Activated CD4-positive, alpha-beta T cell treated with anti-CD3 and anti-CD28 coated beads for 36 hours (primary cell): ENCODE measurements around the gene GNPTG. TPM values are rescaled to one million over a fixed set of nuclear protein-coding genes. Genes with fewer than 3 reads are reported as not detected.

ENCODE experiments used
- ATAC-seq: fragments of 200-7000 bp; cut with Tn5 transposase; one replicate; pipeline ENCODE4 v1.10.0; 2021; ENCODE audit warnings: mild to moderate bottlenecking, moderate library complexity
- CTCF ChIA-PET: fragments of 350-600 bp; sonication (Branson Sonifier 250); formaldehyde crosslinking; loops from one replicate; lab custom pipeline; 2021; ENCODE audit warnings: antibody characterized with exemption; lab: Charles Lee
- POLR2A ChIA-PET: fragments of 350-600 bp; sonication (Branson Sonifier 250); formaldehyde crosslinking; loops from one replicate; lab custom pipeline; 2021; ENCODE audit warnings: antibody characterized with exemption, inconsistent platforms; lab: Charles Lee
- DNase-seq: peaks from one replicate; pipeline ENCODE4 v3.0.0-alpha.2; 2020
- H3K27ac Mint-ChIP-seq: one replicate; pipeline ENCODE4 v1.8.0; 2021; ENCODE audit warnings: mixed read lengths
- H3K27me3 Mint-ChIP-seq: one replicate; pipeline ENCODE4 v1.8.0; 2021; ENCODE audit warnings: mixed read lengths
- H3K36me3 Mint-ChIP-seq: one replicate; pipeline ENCODE4 v1.8.0; 2021; ENCODE audit warnings: low read depth, mixed read lengths
- H3K4me1 Mint-ChIP-seq: one replicate; pipeline ENCODE4 v1.8.0; 2021; ENCODE audit warnings: mixed read lengths
- H3K4me3 Mint-ChIP-seq: one replicate; pipeline ENCODE4 v1.8.0; 2021; ENCODE audit warnings: mild to moderate bottlenecking, moderate library complexity, mixed read lengths
- H3K9me3 Mint-ChIP-seq: one replicate; pipeline ENCODE4 v1.8.0; 2021; ENCODE audit warnings: low read depth, mixed read lengths
- intact Hi-C, 2 experiments: fragments of 100-400 bp; cut with DNase I in 1 of 2; cut with micrococcal nuclease in 1 of 2; formaldehyde crosslinking; loops; one replicate each; pipeline versions ENCODE4 v1.14.2 to v1.15.1; 2022 to 2024; cut with DNase I, micrococcal nuclease
- total RNA-seq, 2 experiments: library from RNA; stranded (reverse); gene quantifications; one replicate each; pipeline ENCODE4 v1.2.3, GENCODE V29; 2021

Gene GNPTG
- total RNA-seq, 2 experiments from 2014 or later = 16.3 to 17.4 TPM

DNA sequence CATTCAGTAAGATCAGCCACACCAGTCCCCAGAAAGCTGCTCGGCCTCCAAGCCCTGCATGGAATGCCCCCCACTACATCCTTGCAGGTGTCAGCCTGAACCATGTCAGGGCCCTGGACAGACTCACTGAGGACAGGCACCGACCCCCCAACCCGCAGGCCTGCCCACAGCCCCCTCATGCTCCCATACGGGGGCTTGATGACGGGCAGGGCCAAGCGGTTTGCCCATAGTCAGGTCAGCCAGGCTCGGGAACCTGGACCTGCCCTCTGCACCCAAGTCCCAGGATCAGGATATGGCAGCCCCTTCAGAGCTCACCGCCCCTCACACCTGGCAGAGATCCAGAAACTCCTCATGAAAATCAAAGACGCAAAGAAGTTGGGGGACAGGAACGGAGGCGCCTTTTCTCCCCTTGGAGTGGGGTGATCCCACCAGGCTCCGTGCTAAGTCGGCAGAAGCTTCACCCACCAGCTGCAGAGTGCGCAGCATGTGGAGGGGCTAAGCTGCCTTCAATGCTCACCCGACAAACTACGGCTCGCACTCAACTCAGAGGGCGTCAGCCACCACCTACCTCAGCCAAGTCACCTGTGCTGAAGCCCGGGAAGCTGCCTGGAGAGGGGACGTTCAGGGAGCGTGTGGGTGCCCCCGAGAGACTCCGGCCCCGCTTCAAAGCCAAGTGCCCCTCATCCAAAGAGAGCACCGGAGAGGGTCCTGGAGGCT, 26.5 kb downstream of the GNPTG start:
- Mint-ChIP-seq H3K36me3 (peaks cover 6% of the 10 kb centered on the region), H3K4me1 (peaks cover 17% of the 10 kb centered on the region), H3K9me3 (no peaks in the 10 kb centered on the region), H3K4me3 (peak overlapping the region; percentile 87), H3K27me3 (no peaks in the 10 kb centered on the region), H3K27ac (peak overlapping the region; percentile 91)
- CTCF ChIA-PET = interaction anchor here (0.5 to 3.2 kb wide), 5 partner anchors 12 to 232 kb away, joined by 3 to 22 read pairs (median 4); no protein-coding TSS in a partner anchor
- intact Hi-C loops = loop anchor here in 1 of 2 experiments (5.0 kb wide), 1 partner anchor 34 kb away; the partner anchor contains the start of gene UNKL
- POLR2A ChIA-PET = interaction anchor here (0.6 to 1.3 kb wide), 2 partner anchors 29 to 652 kb away, joined by 4 to 5 read pairs; no protein-coding TSS in a partner anchor
- DNase-seq (no peak), ATAC-seq (no peak)

DNA sequence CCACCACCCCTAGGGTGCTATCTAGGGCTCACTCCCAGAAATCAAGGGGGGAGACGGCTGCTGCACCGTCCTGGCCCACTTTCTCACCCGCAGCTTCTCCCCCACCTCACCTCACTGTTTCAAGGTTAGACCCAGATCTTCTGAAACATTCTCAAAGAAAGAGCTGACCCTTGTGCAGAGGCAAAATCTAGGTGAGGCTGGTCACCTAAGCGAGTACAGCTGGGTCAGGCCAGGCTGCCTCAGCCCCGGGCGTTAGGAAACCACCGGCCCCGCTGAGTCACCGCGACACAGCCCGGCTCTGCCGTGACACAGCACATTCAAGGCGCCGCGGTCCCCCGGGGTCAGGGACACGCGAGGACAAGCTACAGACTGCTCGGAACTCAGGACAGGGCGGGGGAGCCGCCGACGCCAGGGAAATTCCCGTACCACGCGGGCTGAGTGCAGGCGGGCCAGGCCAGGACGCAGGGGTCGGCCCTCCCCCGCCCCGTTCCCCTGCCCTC, 27.1 kb downstream of the GNPTG start:
- DNase-seq (peak; percentile 87), ATAC-seq (peak; percentile 74)
- POLR2A ChIA-PET = interaction anchor here (0.6 to 1.3 kb wide), 2 partner anchors 29 to 653 kb away, joined by 4 to 5 read pairs; no protein-coding TSS in a partner anchor
- peak overlapping the region; percentile 87 for H3K4me3 Mint-ChIP-seq
- H3K27me3 Mint-ChIP-seq = no peaks in the 10 kb centered on the region
- peaks cover 6% of the 10 kb centered on the region for H3K36me3 Mint-ChIP-seq
- CTCF ChIA-PET = interaction anchor here (0.5 to 3.2 kb wide), 4 partner anchors 13 to 232 kb away, joined by 3 to 22 read pairs (median 6); no protein-coding TSS in a partner anchor
- no peaks in the 10 kb centered on the region for H3K9me3 Mint-ChIP-seq
- peaks cover 17% of the 10 kb centered on the region for H3K4me1 Mint-ChIP-seq
- H3K27ac Mint-ChIP-seq = peak overlapping the region; percentile 91
- intact Hi-C loops = loop anchor here (1.0 to 5.0 kb wide), 13 partner anchors 28 to 408 kb away; partner anchors contain the start of genes UNKL (in 2 of the 2), CLCN7 (in 1 of the 2), CRAMP1 (in 1 of the 2) and GNPTG (in 1 of the 2)

DNA sequence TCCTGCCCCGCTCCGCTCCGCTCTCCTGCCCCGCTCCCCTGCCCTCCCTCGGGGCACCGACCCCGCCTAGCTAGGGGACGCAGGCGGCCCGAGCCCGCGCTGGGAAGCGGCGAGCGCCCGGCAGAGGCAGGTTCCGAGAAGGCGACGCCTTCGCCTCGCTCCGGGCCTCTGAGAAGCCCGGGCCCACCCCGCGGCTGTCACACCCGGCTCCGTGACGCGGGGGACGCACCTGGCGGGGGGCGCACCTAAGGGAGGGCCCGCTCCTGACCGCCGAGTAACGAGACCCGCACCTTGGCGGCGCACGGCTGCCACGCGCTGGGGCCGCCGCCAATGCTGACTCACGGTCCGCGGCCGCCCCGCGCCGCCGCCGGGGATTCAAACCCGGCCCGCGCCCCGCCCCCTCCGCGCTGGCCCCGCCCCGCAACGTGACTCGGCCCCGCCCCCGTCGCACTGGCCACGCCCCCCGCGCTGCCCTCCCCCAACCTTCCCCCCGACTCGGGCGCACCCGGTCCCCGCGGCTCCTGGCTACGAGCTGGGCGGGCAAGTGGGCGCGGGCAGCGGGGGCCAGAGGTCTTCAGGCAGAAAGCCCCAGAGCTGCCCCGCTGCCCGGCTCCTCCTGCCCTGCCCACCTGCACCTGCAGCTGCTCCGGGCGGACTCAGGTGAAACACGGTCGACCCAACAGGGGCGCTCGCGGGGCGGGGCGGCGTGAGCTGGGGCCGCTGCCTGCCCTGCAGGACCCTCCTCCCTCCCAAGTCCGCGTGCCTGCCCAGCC, 27.8 kb downstream of the GNPTG start:
- ChIA-PET CTCF (interaction anchor here (0.8 to 3.2 kb wide), 3 partner anchors 16 to 41 kb away, joined by 3 to 22 read pairs (median 4); partner anchors contain the start of gene UQCC4), POLR2A (interaction anchor here (1.3 kb wide), 1 partner anchor 28 kb away, joined by 5 read pairs; no protein-coding TSS in a partner anchor)
- Mint-ChIP-seq H3K4me3 (peak overlapping the region; percentile 87), H3K9me3 (no peaks in the 10 kb centered on the region), H3K27me3 (no peaks in the 10 kb centered on the region), H3K27ac (no peak overlapping the region), H3K4me1 (peaks cover 17% of the 10 kb centered on the region), H3K36me3 (peaks cover 6% of the 10 kb centered on the region)
- peak; percentile 88 for DNase-seq
- intact Hi-C loops = loop anchor here (1.0 to 5.0 kb wide), 13 partner anchors 28 to 408 kb away; partner anchors contain the start of genes UNKL (in 2 of the 2), CLCN7 (in 1 of the 2), CRAMP1 (in 1 of the 2) and GNPTG (in 1 of the 2)
- ATAC-seq = peak; percentile 83

DNA sequence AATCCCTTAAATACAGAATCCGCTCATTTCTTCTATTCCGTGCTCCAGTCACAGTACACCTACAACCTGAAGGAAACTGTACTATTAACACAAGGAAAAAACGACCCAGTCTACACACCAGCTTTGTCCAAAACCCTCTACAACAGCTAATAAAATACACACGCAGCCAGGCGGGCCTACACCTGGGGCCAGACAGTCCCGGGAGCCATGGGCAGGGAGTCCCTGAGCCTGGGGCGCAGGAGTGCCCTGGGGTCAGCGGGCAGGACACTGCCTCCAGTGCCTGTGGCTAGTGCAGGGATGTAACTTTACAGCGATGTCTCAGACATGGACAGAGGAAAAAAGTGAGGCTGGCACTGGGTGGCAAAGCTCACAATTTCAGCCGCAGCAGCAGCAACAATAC, 28.5 kb downstream of the GNPTG start:
- POLR2A ChIA-PET = no interaction called here
- H3K4me1 Mint-ChIP-seq = peaks cover 17% of the 10 kb centered on the region
- intact Hi-C loops = no loop called here
- CTCF ChIA-PET = interaction anchor here (0.8 to 3.2 kb wide), 3 partner anchors 17 to 40 kb away, joined by 3 to 22 read pairs (median 4); partner anchors contain the start of gene UQCC4
- no peaks in the 10 kb centered on the region for H3K9me3 Mint-ChIP-seq
- H3K27ac Mint-ChIP-seq = no peak overlapping the region
- ATAC-seq (no peak), DNase-seq (no peak)
- peaks cover 11% of the 10 kb centered on the region for H3K36me3 Mint-ChIP-seq
- H3K4me3 Mint-ChIP-seq = peak overlapping the region; percentile 66
- H3K27me3 Mint-ChIP-seq = no peaks in the 10 kb centered on the region

DNA sequence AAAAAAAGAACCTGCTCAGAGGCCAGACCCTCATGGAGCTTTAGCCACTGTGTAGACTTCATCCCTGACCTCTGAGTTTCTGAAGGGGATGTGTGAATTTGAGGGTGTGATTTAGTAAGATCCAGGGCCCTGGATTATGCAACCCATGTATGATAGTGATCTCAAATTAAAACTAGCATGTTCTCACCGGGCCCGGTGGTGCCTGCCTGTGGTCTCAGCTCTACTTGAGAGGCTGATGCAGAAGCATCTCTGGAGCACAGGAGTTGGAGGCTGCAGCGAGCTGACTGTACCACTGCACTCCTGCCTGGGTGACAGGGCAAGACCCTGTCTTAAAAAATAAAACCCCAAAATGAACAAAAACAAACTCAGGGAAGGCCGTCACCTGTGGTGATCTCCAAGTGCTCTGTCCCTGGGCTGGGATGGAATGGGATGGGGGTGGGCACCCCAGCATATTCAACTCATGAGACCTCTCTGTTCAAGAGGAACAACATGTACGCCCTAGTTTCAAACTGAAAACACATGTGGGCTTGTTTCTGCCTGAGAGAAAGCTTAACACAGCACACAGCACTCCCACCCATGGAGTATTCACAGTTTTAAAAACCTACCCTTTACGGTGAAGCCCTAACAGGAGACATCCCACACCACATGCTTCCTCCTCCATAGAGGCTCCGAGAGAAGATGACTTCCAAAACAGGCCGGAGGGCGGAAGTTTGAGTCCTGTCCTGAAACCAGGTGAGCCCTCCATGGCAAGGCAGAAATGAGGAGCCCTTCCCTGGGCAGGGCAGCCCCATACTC, 30.1 kb downstream of the GNPTG start:
- H3K36me3 Mint-ChIP-seq = peaks cover 11% of the 10 kb centered on the region
- ATAC-seq (no peak), DNase-seq (no peak)
- no peaks in the 10 kb centered on the region for H3K9me3 Mint-ChIP-seq
- intact Hi-C loops = no loop called here
- no peak overlapping the region for H3K27ac Mint-ChIP-seq
- ChIA-PET CTCF (no interaction called here), POLR2A (no interaction called here)
- peaks cover 17% of the 10 kb centered on the region for H3K4me1 Mint-ChIP-seq
- no peaks in the 10 kb centered on the region for H3K27me3 Mint-ChIP-seq
- no peak overlapping the region for H3K4me3 Mint-ChIP-seq

DNA sequence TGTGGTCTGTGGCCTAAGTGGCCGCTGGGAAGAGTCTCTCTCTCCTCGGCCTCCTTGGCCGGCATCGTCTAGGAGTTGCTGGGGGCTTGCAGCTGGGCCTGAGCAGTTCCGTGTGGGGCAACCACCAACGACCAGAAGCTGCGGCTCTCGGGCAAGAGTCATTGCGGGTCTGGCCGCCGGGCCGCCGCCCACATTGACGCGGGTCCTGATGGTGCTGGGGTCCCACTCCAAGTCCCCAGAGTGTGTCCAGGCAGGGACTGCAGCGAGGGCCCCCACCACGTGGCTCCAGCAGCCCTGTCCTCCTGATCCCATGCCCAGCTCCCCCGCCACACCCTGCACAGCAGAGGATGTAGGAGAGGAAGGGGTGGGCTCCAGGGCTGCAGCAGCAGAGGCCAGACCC, 31.8 kb downstream of the GNPTG start:
- peaks cover 11% of the 10 kb centered on the region for H3K36me3 Mint-ChIP-seq
- H3K27me3 Mint-ChIP-seq = no peaks in the 10 kb centered on the region
- no peak overlapping the region for H3K27ac Mint-ChIP-seq
- intact Hi-C loops = no loop called here
- no peaks in the 10 kb centered on the region for H3K9me3 Mint-ChIP-seq
- ATAC-seq (no peak), DNase-seq (no peak)
- ChIA-PET CTCF (no interaction called here), POLR2A (no interaction called here)
- no peak overlapping the region for H3K4me3 Mint-ChIP-seq
- peaks cover 9% of the 10 kb centered on the region for H3K4me1 Mint-ChIP-seq

DNA sequence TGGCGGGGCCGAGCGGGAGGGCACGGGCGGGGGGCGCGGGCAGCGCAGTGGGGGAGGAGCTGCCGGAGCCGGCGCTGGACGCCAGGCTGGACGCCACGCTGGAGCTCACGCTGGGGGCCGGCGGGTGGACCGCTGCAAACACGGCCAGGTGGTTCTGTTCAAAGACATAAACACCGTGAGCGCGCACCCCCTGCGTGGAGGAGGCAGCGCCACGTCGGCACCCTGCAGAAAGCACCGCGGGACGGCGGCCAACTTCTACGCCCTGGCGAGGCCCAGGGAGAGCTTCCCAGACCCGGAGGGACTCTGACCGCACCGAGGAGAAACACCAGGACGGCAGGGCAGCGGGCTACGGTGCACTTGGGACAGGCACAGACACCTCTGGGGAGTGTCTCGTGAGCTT, 33.5 kb downstream of the GNPTG start:
- intact Hi-C loops = no loop called here
- no peak for ATAC-seq
- POLR2A ChIA-PET = no interaction called here
- H3K4me3 Mint-ChIP-seq = no peak overlapping the region
- no peak overlapping the region for H3K27ac Mint-ChIP-seq
- peaks cover 10% of the 10 kb centered on the region for H3K36me3 Mint-ChIP-seq
- peaks cover 1% of the 10 kb centered on the region for H3K4me1 Mint-ChIP-seq
- no peaks in the 10 kb centered on the region for H3K9me3 Mint-ChIP-seq
- CTCF ChIA-PET = no interaction called here
- DNase-seq = no peak
- H3K27me3 Mint-ChIP-seq = no peaks in the 10 kb centered on the region

DNA sequence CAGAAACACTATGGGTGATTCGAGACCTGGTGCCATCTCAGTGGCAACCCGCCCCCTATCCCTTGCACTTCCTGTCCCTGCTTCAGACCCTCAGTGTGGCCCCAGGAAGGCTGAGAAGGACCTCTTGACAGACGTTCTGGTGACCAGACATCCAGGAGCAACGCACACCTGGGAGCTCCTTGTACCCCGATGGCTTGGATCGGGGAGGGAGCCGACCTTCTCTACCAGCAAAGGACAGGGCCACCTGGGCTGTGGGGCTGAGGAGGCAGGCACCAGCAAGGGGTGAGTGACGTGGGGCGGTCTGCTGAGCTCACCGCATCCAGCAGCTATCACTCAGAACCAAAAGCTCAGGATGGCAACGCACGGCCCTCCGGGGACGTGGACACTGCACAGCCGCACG, 35.6 kb downstream of the GNPTG start:
- no peak for DNase-seq
- CTCF ChIA-PET = no interaction called here
- POLR2A ChIA-PET = no interaction called here
- Mint-ChIP-seq H3K4me3 (no peak overlapping the region), H3K9me3 (no peaks in the 10 kb centered on the region), H3K27me3 (no peaks in the 10 kb centered on the region), H3K4me1 (no peaks in the 10 kb centered on the region), H3K27ac (no peak overlapping the region), H3K36me3 (peaks cover 9% of the 10 kb centered on the region)
- intact Hi-C loops = no loop called here
- no peak for ATAC-seq

DNA sequence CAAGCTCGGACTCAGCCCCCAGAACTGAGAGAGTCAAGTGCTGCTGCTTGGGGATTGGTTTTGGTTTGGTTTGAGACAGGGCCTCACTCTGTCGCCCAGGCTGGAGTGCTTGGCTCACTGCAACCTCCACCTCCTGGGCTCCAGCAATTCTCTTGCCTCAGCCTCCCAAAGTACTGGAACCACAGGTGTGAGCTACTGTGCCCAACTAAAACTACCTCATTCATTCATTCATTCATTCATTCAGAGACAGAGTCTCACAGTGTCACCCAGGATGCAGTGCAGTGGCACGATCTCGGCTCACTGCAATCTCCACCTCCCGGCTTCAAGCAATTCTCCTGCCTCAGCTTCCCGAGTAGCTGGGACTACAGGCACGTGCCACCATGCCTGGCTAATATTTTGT, 38.0 kb downstream of the GNPTG start:
- no peaks in the 10 kb centered on the region for H3K4me1 Mint-ChIP-seq
- CTCF ChIA-PET = no interaction called here
- no peaks in the 10 kb centered on the region for H3K9me3 Mint-ChIP-seq
- DNase-seq (no peak), ATAC-seq (no peak)
- intact Hi-C loops = no loop called here
- POLR2A ChIA-PET = no interaction called here
- no peak overlapping the region for H3K4me3 Mint-ChIP-seq
- H3K36me3 Mint-ChIP-seq = peaks cover 9% of the 10 kb centered on the region
- H3K27ac Mint-ChIP-seq = no peak overlapping the region
- no peaks in the 10 kb centered on the region for H3K27me3 Mint-ChIP-seq

DNA sequence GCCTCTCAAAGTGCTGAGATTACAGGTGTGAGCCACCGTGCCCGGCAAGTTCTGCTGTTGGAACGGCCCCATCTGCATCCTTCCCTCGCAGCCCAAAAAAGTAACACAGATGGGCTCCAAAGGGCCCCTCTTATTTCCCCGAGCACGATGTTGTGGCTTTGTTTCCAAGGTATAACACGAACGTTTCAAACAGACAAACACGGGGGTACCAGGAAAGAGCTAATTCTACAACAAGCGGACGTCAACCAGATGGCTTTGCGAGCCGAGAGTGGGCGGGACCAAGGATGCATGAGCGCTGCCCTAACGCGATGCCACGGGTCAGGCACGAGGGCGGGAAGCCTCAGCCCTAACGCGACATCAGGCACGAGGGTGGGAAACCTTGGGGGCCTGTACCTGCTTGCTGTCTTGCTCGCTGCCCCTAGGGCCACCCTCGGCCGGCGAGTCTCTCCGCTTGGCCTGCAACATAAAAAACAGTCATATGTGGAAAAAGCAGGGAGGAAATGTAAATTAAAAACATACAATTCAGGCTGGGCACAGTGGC, 38.6 kb downstream of the GNPTG start:
- Mint-ChIP-seq H3K4me1 (no peaks in the 10 kb centered on the region), H3K27me3 (no peaks in the 10 kb centered on the region), H3K9me3 (no peaks in the 10 kb centered on the region), H3K4me3 (no peak overlapping the region), H3K27ac (no peak overlapping the region), H3K36me3 (peaks cover 6% of the 10 kb centered on the region)
- CTCF ChIA-PET = no interaction called here
- ATAC-seq (no peak), DNase-seq (no peak)
- intact Hi-C loops = no loop called here
- POLR2A ChIA-PET = no interaction called here
